Astrocyte (in vitro differentiated cells and primary cell): Measurements from ENCODE around the gene MBD5. TPM values are rescaled to one million over a fixed set of nuclear protein-coding genes. Genes with fewer than 3 reads are reported as not detected.

Experiments
- DNase-seq: peaks from one replicate; pipeline ENCODE4 v3.0.0-alpha.2; 2010; ENCODE audit warnings: low read depth
- FAIRE-seq: peaks from 2 replicates; lab custom pipeline; 2011; peaks lifted over from hg19 to GRCh38; lab: Jason Lieb, UNC
- H2AFZ ChIP-seq: 2 replicates; pipeline ENCODE4 v1.6.0; 2012; ENCODE audit warnings: low read depth, low read length, inconsistent platforms
- H3K27ac ChIP-seq: 2 replicates; pipeline ENCODE4 v1.5.1; 2011; ENCODE audit warnings: low read depth, low read length, inconsistent platforms
- H3K27me3 ChIP-seq: 2 replicates; pipeline ENCODE4 v1.6.0; 2011; ENCODE audit warnings: low read length, inconsistent platforms; ENCODE audit not compliant: insufficient read depth
- H3K36me3 ChIP-seq: 2 replicates; pipeline ENCODE4 v1.5.1; 2011; ENCODE audit warnings: low read length, inconsistent platforms; ENCODE audit not compliant: insufficient read depth
- H3K4me1 ChIP-seq: 2 replicates; pipeline ENCODE4 v1.5.1; 2011; ENCODE audit warnings: low read length, inconsistent platforms; ENCODE audit not compliant: insufficient read depth
- H3K4me2 ChIP-seq: 2 replicates; pipeline ENCODE4 v1.6.0; 2012; ENCODE audit warnings: low read length, inconsistent platforms
- H3K4me3 ChIP-seq: 2 replicates; pipeline ENCODE4 v1.5.1; 2011; ENCODE audit warnings: low read depth, mild to moderate bottlenecking, low read length, inconsistent platforms; ENCODE audit not compliant: insufficient read depth
- H3K79me2 ChIP-seq: 2 replicates; pipeline ENCODE4 v1.6.0; 2012; ENCODE audit warnings: mild to moderate bottlenecking, low read length, inconsistent platforms; ENCODE audit not compliant: insufficient read depth
- H3K9ac ChIP-seq: 2 replicates; pipeline ENCODE4 v1.6.0; 2012; ENCODE audit warnings: mild to moderate bottlenecking, low read length, inconsistent platforms
- H3K9me3 ChIP-seq: 2 replicates; pipeline ENCODE4 v1.5.1; 2012; ENCODE audit warnings: low read depth, mild to moderate bottlenecking, low read length, inconsistent platforms; ENCODE audit not compliant: insufficient read depth
- H4K20me1 ChIP-seq: 2 replicates; pipeline ENCODE4 v1.6.0; 2012; ENCODE audit warnings: low read length, inconsistent platforms; ENCODE audit not compliant: insufficient read depth
- H3K27ac Mint-ChIP-seq: one replicate; pipeline ENCODE4 v1.8.0; 2021; ENCODE audit warnings: mild to moderate bottlenecking, mixed read lengths; ENCODE audit not compliant: unreplicated experiment
- H3K27me3 Mint-ChIP-seq: one replicate; pipeline ENCODE4 v1.8.0; 2021; ENCODE audit warnings: low read depth, mixed read lengths; ENCODE audit not compliant: unreplicated experiment
- H3K36me3 Mint-ChIP-seq: one replicate; pipeline ENCODE4 v1.8.0; 2021; ENCODE audit warnings: low read depth, mixed read lengths; ENCODE audit not compliant: unreplicated experiment
- H3K4me1 Mint-ChIP-seq: one replicate; pipeline ENCODE4 v1.8.0; 2021; ENCODE audit warnings: low read depth, mixed read lengths; ENCODE audit not compliant: unreplicated experiment
- H3K4me3 Mint-ChIP-seq: one replicate; pipeline ENCODE4 v1.8.0; 2021; ENCODE audit warnings: mild to moderate bottlenecking, moderate library complexity, mixed read lengths; ENCODE audit not compliant: unreplicated experiment
- H3K9me3 Mint-ChIP-seq: one replicate; pipeline ENCODE4 v1.8.0; 2021; ENCODE audit warnings: mild to moderate bottlenecking, mixed read lengths; ENCODE audit not compliant: unreplicated experiment
- CTCF ChIP-seq: IDR thresholded peaks from 2 replicates; pipeline ENCODE4 v1.5.1; 2011; ENCODE audit warnings: low read depth, mild to moderate bottlenecking, inconsistent platforms, low read length, moderate library complexity; ENCODE audit not compliant: insufficient read depth
- EZH2 ChIP-seq: IDR thresholded peaks from 2 replicates; pipeline ENCODE4 v1.6.1; 2012; ENCODE audit warnings: mild to moderate bottlenecking, low read length, inconsistent platforms; ENCODE audit not compliant: insufficient read depth
- total RNA-seq: library from RNA; stranded (reverse); gene quantifications from 2 replicates; pipeline ENCODE4 v1.2.1, GENCODE V29; 2021

Gene MBD5
- total RNA-seq, 1 donor from 2014 or later = 53.6 TPM

- H3K9me3 Mint-ChIP-seq = no peaks in the 10 kb centered on the region
- H2AFZ ChIP-seq = no peak overlapping the region
- H3K4me3 Mint-ChIP-seq = no peak overlapping the region
- H3K4me3 ChIP-seq = no peak overlapping the region
- no peaks in the 10 kb centered on the region for H3K27me3 ChIP-seq
- no peak overlapping the region for H3K9ac ChIP-seq
- FAIRE-seq (no peak), DNase-seq (no peak)
- no peaks in the 10 kb centered on the region for H3K36me3 ChIP-seq
- H3K27me3 Mint-ChIP-seq = no peaks in the 10 kb centered on the region
- H3K27ac ChIP-seq = no peak overlapping the region
- H3K4me1 Mint-ChIP-seq = peaks cover 6% of the 10 kb centered on the region
- no peaks in the 10 kb centered on the region for H3K4me1 ChIP-seq
- TF ChIP-seq CTCF (no peak), EZH2 (no peak)
- H3K36me3 Mint-ChIP-seq = peaks cover 1% of the 10 kb centered on the region
- no peaks in the 10 kb centered on the region for H4K20me1 ChIP-seq
- no peak overlapping the region for H3K4me2 ChIP-seq
- H3K79me2 ChIP-seq = no peaks in the 10 kb centered on the region
- H3K27ac Mint-ChIP-seq = no peak overlapping the region
- no peaks in the 10 kb centered on the region for H3K9me3 ChIP-seq
These were observed 480.7 kb downstream of the MBD5 start for GRCh38 chr2:148501545-148501944.

- no peaks in the 10 kb centered on the region for H3K9me3 Mint-ChIP-seq
- H3K36me3 ChIP-seq = no peaks in the 10 kb centered on the region
These were observed 482.6 kb downstream of the MBD5 start for GRCh38 chr2:148503516-148503915.

GRCh38 chr2:148507970-148508369 is 487.1 kb downstream of the MBD5 start:
- FAIRE-seq (no peak), DNase-seq (no peak)
- Histone ChIP-seq H4K20me1 (no peaks in the 10 kb centered on the region), H2AFZ (no peak overlapping the region), H3K9me3 (no peaks in the 10 kb centered on the region), H3K9ac (no peak overlapping the region), H3K4me3 (no peak overlapping the region), H3K27ac (no peak overlapping the region), H3K36me3 (no peaks in the 10 kb centered on the region), H3K4me2 (no peak overlapping the region), H3K4me1 (peaks cover 4% of the 10 kb centered on the region), H3K27me3 (no peaks in the 10 kb centered on the region), H3K79me2 (no peaks in the 10 kb centered on the region)
- Mint-ChIP-seq H3K36me3 (peaks cover 1% of the 10 kb centered on the region), H3K4me1 (no peaks in the 10 kb centered on the region), H3K4me3 (no peak overlapping the region), H3K9me3 (no peaks in the 10 kb centered on the region), H3K27me3 (no peaks in the 10 kb centered on the region), H3K27ac (no peak overlapping the region)
- TF ChIP-seq CTCF (no peak), EZH2 (no peak)

More at GRCh38 chr2:148503516-148503915, 482.6 kb downstream of the MBD5 start:
- Histone ChIP-seq H3K9ac (no peak overlapping the region), H2AFZ (no peak overlapping the region), H4K20me1 (no peaks in the 10 kb centered on the region), H3K9me3 (no peaks in the 10 kb centered on the region), H3K4me3 (no peak overlapping the region), H3K4me2 (no peak overlapping the region), H3K4me1 (no peaks in the 10 kb centered on the region), H3K27me3 (no peaks in the 10 kb centered on the region), H3K27ac (no peak overlapping the region), H3K79me2 (no peaks in the 10 kb centered on the region)
- FAIRE-seq = no peak
- H3K36me3 Mint-ChIP-seq = peaks cover 1% of the 10 kb centered on the region
- TF ChIP-seq EZH2 = no peak
- no peak overlapping the region for H3K4me3 Mint-ChIP-seq
- DNase-seq = no peak
- H3K27ac Mint-ChIP-seq = no peak overlapping the region
- no peaks in the 10 kb centered on the region for H3K27me3 Mint-ChIP-seq
- peaks cover 6% of the 10 kb centered on the region for H3K4me1 Mint-ChIP-seq
